GM12878 (cell line): ENCODE results near the gene GEMIN2. TPM values are rescaled to one million over a fixed set of nuclear protein-coding genes. Genes with fewer than 3 reads are reported as not detected.

Experiments
- ATAC-seq: fragments of 200-7000 bp; cut with Tn5 transposase; 3 replicates; pipeline ENCODE4 v1.9.1; 2020; ENCODE audit warnings: mild to moderate bottlenecking, moderate library complexity
- BruUV-seq: library from RNA; stranded (reverse); fragments of 400-500 nt; replicated peaks from 2 replicates; lab custom pipeline; 2021; lab: Mats Ljungman, UMichigan
- CTCF ChIA-PET: fragments of 300-600 bp; sonication (Branson Sonifier 250); formaldehyde crosslinking; extraction: SDS; loops from one replicate; lab custom pipeline; 2021; ENCODE audit warnings: inconsistent platforms; lab: Yijun Ruan, JAX
- POLR2A ChIA-PET: fragments of 350-600 bp; formaldehyde crosslinking; extraction: SDS; loops from one replicate; lab custom pipeline; 2021; ENCODE audit warnings: inconsistent platforms; lab: Charles Lee
- RAD21 ChIA-PET: fragments of 300-600 bp; sonication (Branson Sonifier 250); formaldehyde crosslinking; loops from one replicate; lab custom pipeline; 2023; ENCODE audit warnings: antibody characterized with exemption; ENCODE audit not compliant: unreplicated experiment; lab: Charles Lee
- SMC1A ChIA-PET: fragments of 300-600 bp; sonication (Branson Sonifier 250); formaldehyde crosslinking; loops from one replicate; lab custom pipeline; 2023; ENCODE audit not compliant: unreplicated experiment, uncharacterized antibody; lab: Charles Lee
- DNase-seq: peaks from one replicate; pipeline ENCODE4 v3.0.0-alpha.2; 2011; ENCODE audit warnings: low read depth, low spot score
- FAIRE-seq: peaks from 3 replicates; lab custom pipeline; 2011; peaks lifted over from hg19 to GRCh38; lab: Jason Lieb, UNC
- H2AFZ ChIP-seq: 2 replicates; pipeline ENCODE4 v1.6.0; 2011; ENCODE audit warnings: low read depth, low read length, control low read depth; ENCODE audit not compliant: control insufficient read depth
- H3K27ac ChIP-seq: 2 replicates; pipeline ENCODE4 v1.5.1; 2011; ENCODE audit warnings: control low read depth; ENCODE audit not compliant: control insufficient read depth, insufficient read depth
- H3K27me3 ChIP-seq, 2 experiments: replicated peaks in 1 of 2; 2 replicates each; pipeline versions ENCODE4 v1.6.0 to v1.6.1; 2011; ENCODE audit warnings: low read length in 1 of 2; ENCODE audit not compliant: control insufficient read depth in 2 of 2, insufficient read depth in 2 of 2
- H3K36me3 ChIP-seq, 2 experiments: 2 replicates each; pipeline ENCODE4 v1.5.1; 2011; ENCODE audit warnings: low read length in 1 of 2; ENCODE audit not compliant: control insufficient read depth in 2 of 2, insufficient read depth in 2 of 2
- H3K4me1 ChIP-seq: 2 replicates; pipeline ENCODE4 v1.6.1; 2011; ENCODE audit warnings: mild to moderate bottlenecking, low read length, moderate library complexity, mixed read lengths; ENCODE audit not compliant: control insufficient read depth, insufficient read depth
- H3K4me2 ChIP-seq: 2 replicates; pipeline ENCODE4 v1.6.0; 2011; ENCODE audit warnings: control low read depth; ENCODE audit not compliant: control insufficient read depth, insufficient read depth
- H3K4me3 ChIP-seq: fragments of 200-600 bp; sonication (generic); 2 replicates; pipeline ENCODE4 v1.5.1; 2016
- H3K79me2 ChIP-seq: 2 replicates; pipeline ENCODE4 v1.6.0; 2011; ENCODE audit warnings: low read length; ENCODE audit not compliant: control insufficient read depth, insufficient read depth
- H3K9ac ChIP-seq: 2 replicates; pipeline ENCODE4 v1.8.0; 2011; ENCODE audit warnings: low read length, control low read depth, mixed read lengths; ENCODE audit not compliant: control insufficient read depth, insufficient read depth
- H3K9me3 ChIP-seq: replicated peaks from 3 replicates; pipeline ENCODE4 v1.5.1; 2011; ENCODE audit warnings: mild to moderate bottlenecking, low read length; ENCODE audit not compliant: control insufficient read depth, insufficient read depth
- H4K20me1 ChIP-seq: 2 replicates; pipeline ENCODE4 v1.6.0; 2011; ENCODE audit not compliant: control insufficient read depth, insufficient read depth
- BCL11A ChIP-seq: IDR thresholded peaks from 2 replicates; pipeline ENCODE4 v1.6.1; 2011; ENCODE audit warnings: low read depth, low read length
- CEBPZ ChIP-seq: fragments of 150-350 bp; IDR thresholded peaks from 2 replicates; pipeline ENCODE4 v1.6.1; 2016; ENCODE audit warnings: low read depth, low read length
- CREB1 ChIP-seq: IDR thresholded peaks from 2 replicates; pipeline ENCODE4 v1.6.1; 2012; ENCODE audit warnings: low read depth, mild to moderate bottlenecking, inconsistent platforms
- KDM1A ChIP-seq: fragments of 200-600 bp; sonication (generic); IDR thresholded peaks from 2 replicates; pipeline ENCODE4 v1.6.1; 2016; ENCODE audit warnings: borderline replicate concordance
- NFYB ChIP-seq: IDR thresholded peaks from 2 replicates; pipeline ENCODE4 v1.6.1; 2011; ENCODE audit warnings: low read depth, mild to moderate bottlenecking, low read length, improper control_type of control experiment, moderate library complexity; ENCODE audit not compliant: insufficient read depth
- NR2C1 ChIP-seq: fragments of 450-650 bp; IDR thresholded peaks from 2 replicates; pipeline ENCODE4 v1.6.1; 2017; ENCODE audit warnings: antibody characterized with exemption, mild to moderate bottlenecking, moderate library complexity
- PML ChIP-seq: IDR thresholded peaks from 2 replicates; pipeline ENCODE4 v1.6.1; 2012; ENCODE audit warnings: low read length, inconsistent platforms
- RAD21 ChIP-seq: IDR thresholded peaks from 2 replicates; pipeline ENCODE4 v1.6.1; 2011; ENCODE audit warnings: mild to moderate bottlenecking, low read depth, low read length, moderate library complexity; ENCODE audit not compliant: insufficient read depth
- RB1 ChIP-seq: fragments of 450-650 bp; formaldehyde crosslinking; IDR thresholded peaks from 2 replicates; pipeline ENCODE4 v1.6.1; 2017; ENCODE audit warnings: mild to moderate bottlenecking, borderline replicate concordance
- RFX5 ChIP-seq: IDR thresholded peaks from 2 replicates; pipeline ENCODE4 v1.6.1; 2011; ENCODE audit warnings: low read depth, low read length, improper control_type of control experiment
- RUNX3 ChIP-seq: IDR thresholded peaks from 2 replicates; pipeline ENCODE4 v1.6.1; 2012; ENCODE audit warnings: low read length, inconsistent platforms
- SUPT20H ChIP-seq: IDR thresholded peaks from 2 replicates; pipeline ENCODE4 v1.6.1; 2011; ENCODE audit warnings: low read depth, mild to moderate bottlenecking, low read length, moderate library complexity, borderline replicate concordance; ENCODE audit not compliant: control insufficient read depth
- ZBTB33 ChIP-seq: fragments of 450-650 bp; IDR thresholded peaks from 2 replicates; pipeline ENCODE4 v1.6.1; 2017; ENCODE audit warnings: mild to moderate bottlenecking
- ZNF24 ChIP-seq: fragments of 450-650 bp; IDR thresholded peaks from 2 replicates; pipeline ENCODE4 v1.6.1; 2017; ENCODE audit warnings: antibody characterized with exemption, mild to moderate bottlenecking
- WGBS: methylation state at CpG from one replicate; pipeline ENCODE4 v1.1.6; 2016; ENCODE audit warnings: low lambda C conversion rate; ENCODE audit not compliant: insufficient replicate concordance, insufficient coverage; ENCODE audit errors: missing lambda C conversion rate; 5-methylcytosine and 5-hydroxymethylcytosine counted together
- in situ Hi-C: fragments of 300-500 bp; cut with MboI; formaldehyde crosslinking; loops from 9 replicates; pipeline ENCODE4 v1.14.3; 2018; ENCODE audit warnings: mixed read lengths
- intact Hi-C: fragments of 100-400 bp; cut with micrococcal nuclease; formaldehyde crosslinking; loops from one replicate; pipeline ENCODE4 v1.14.2; 2022; ENCODE audit not compliant: unreplicated experiment
- polyA plus RNA-seq, 11 experiments: library from polyadenylated mRNA; depleted of rRNA in 4 of 11; unstranded in 6 of 11; stranded (reverse) in 5 of 11; fragments of >200 nt; fragmentation: Nextera tagmentation in 4 of 11; fragmentation: Illumina TruSeq in 1 of 11; extraction: Ambion mirVana in 4 of 11; extraction: Trizol in 1 of 11; gene quantifications; 1 replicate in 1 of 11; 2 replicates in 10 of 11; pipeline versions ENCODE4 v1.2.1 to v1.2.3, GENCODE V29; 2011 to 2016; ENCODE audit warnings: inconsistent platforms in 2 of 11, missing spikeins in 2 of 11, low read depth in 1 of 11
- total RNA-seq, 4 experiments: library from RNA; depleted of rRNA in 3 of 4; stranded (reverse); fragments of >200 nt in 3 of 4; fragmentation: Illumina TruSeq in 1 of 4; extraction: Trizol in 1 of 4; gene quantifications; 2 replicates each; pipeline versions ENCODE4 v1.2.1 to v1.2.3, GENCODE V29; 2013 to 2021
- TF ChIP-seq, protein P1 (sequence below): fragments of 450-650 bp; IDR thresholded peaks from 2 replicates; pipeline ENCODE4 v1.6.1; 2016; ENCODE audit warnings: mild to moderate bottlenecking
- TF ChIP-seq, protein P2 (sequence below): fragments of 450-650 bp; conservative IDR thresholded peaks from 2 replicates; pipeline ENCODE4 v1.6.1; 2017; ENCODE audit warnings: mild to moderate bottlenecking, moderate library complexity

The GEMIN2 gene
- total and polyA plus RNA-seq, 10 of the 15 experiments (the other 5 are each of a cell fraction or from before 2014, with no cell fraction given), result 25.9 to 69.3 (median 46.1) TPM

GRCh38 chr14:39090548-39091111, 23.5 kb upstream of the GEMIN2 start:
- 97% methylated on average over 4 of the region's 4 CpGs for WGBS
- in situ Hi-C loops, result no loop called here
- no TSS peak for BruUV-seq
- TF ChIP-seq NR2C1 (no peak), NFYB (no peak), SUPT20H (no peak), CEBPZ (no peak), ZBTB33 (no peak), KDM1A (no peak), RAD21 (no peak), BCL11A (no peak), ZNF24 (no peak), RFX5 (no peak), CREB1 (no peak), RUNX3 (no peak), PML (no peak), RB1 (no peak)
- TF ChIP-seq, protein P1, sequence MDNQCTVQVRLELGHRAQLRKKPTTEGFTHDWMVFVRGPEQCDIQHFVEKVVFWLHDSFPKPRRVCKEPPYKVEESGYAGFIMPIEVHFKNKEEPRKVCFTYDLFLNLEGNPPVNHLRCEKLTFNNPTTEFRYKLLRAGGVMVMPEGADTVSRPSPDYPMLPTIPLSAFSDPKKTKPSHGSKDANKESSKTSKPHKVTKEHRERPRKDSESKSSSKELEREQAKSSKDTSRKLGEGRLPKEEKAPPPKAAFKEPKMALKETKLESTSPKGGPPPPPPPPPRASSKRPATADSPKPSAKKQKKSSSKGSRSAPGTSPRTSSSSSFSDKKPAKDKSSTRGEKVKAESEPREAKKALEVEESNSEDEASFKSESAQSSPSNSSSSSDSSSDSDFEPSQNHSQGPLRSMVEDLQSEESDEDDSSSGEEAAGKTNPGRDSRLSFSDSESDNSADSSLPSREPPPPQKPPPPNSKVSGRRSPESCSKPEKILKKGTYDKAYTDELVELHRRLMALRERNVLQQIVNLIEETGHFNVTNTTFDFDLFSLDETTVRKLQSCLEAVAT, result no peak
- TF ChIP-seq, protein P2, sequence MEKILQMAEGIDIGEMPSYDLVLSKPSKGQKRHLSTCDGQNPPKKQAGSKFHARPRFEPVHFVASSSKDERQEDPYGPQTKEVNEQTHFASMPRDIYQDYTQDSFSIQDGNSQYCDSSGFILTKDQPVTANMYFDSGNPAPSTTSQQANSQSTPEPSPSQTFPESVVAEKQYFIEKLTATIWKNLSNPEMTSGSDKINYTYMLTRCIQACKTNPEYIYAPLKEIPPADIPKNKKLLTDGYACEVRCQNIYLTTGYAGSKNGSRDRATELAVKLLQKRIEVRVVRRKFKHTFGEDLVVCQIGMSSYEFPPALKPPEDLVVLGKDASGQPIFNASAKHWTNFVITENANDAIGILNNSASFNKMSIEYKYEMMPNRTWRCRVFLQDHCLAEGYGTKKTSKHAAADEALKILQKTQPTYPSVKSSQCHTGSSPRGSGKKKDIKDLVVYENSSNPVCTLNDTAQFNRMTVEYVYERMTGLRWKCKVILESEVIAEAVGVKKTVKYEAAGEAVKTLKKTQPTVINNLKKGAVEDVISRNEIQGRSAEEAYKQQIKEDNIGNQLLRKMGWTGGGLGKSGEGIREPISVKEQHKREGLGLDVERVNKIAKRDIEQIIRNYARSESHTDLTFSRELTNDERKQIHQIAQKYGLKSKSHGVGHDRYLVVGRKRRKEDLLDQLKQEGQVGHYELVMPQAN, result no peak

More at GRCh38 chr14:39090548-39091111, 23.5 kb upstream of the GEMIN2 start:
- ChIA-PET SMC1A (interaction anchor here (0.5 kb wide), 1 partner anchor 9 kb away, joined by 3 read pairs; no protein-coding TSS in a partner anchor), RAD21 (interaction anchor here (1.1 kb wide), 1 partner anchor 11 kb away, joined by 3 read pairs; no protein-coding TSS in a partner anchor), CTCF (interaction anchor here (0.7 kb wide), 1 partner anchor 10 kb away, joined by 4 read pairs; no protein-coding TSS in a partner anchor), POLR2A (interaction anchor here (1.0 to 1.5 kb wide), 3 partner anchors 11 to 47 kb away, joined by 3 read pairs; partner anchors contain the start of gene SEC23A)
- H3K27ac ChIP-seq, result no peak overlapping the region
- no peak overlapping the region for H2AFZ ChIP-seq
- ATAC-seq, result no peak
- no peak overlapping the region for H3K9ac ChIP-seq
- peaks cover 7 to 29% of the 10 kb centered on the region in 2 experiments for H3K36me3 ChIP-seq
- no peak for FAIRE-seq
- H3K4me1 ChIP-seq, result no peaks in the 10 kb centered on the region
- H3K9me3 ChIP-seq, result no peaks in the 10 kb centered on the region
- H3K79me2 ChIP-seq, result no peaks in the 10 kb centered on the region
- H3K4me2 ChIP-seq, result no peak overlapping the region
- no peaks in the 10 kb centered on the region for H3K27me3 ChIP-seq
- no peaks in the 10 kb centered on the region for H4K20me1 ChIP-seq
- intact Hi-C loops, result no loop called here
- no peak overlapping the region for H3K4me3 ChIP-seq
- no peak for DNase-seq
